Dedifferentiated amniotic fluid mesenchymal stem cell (primary cell): ENCODE results near the gene PLPP4.

Source experiments
- DNase-seq: peaks from one replicate; pipeline ENCODE4 v3.0.0-alpha.2; 2016; ENCODE audit errors: extremely low spot score

Gene PLPP4

GRCh38 chr10:120517196-120517595 lies 60.2 kb downstream of the PLPP4 start:
- DNase-seq, result no peak

GRCh38 chr10:120517881-120518484 lies 61.0 kb downstream of the PLPP4 start:
- no peak for DNase-seq

- no peak for DNase-seq
Measured at GRCh38 chr10:120521880-120522279, 64.9 kb downstream of the PLPP4 start.

GRCh38 chr10:120527691-120528090 lies 70.7 kb downstream of the PLPP4 start:
- DNase-seq, result no peak

GRCh38 chr10:120530699-120531098 lies 73.7 kb downstream of the PLPP4 start:
- no peak for DNase-seq

GRCh38 chr10:120538091-120538490 lies 81.1 kb downstream of the PLPP4 start:
- DNase-seq, result no peak

- no peak for DNase-seq
Measured at GRCh38 chr10:120539076-120539475, 82.0 kb downstream of the PLPP4 start.

- DNase-seq, result no peak
Measured at GRCh38 chr10:120540486-120540885, 83.5 kb downstream of the PLPP4 start.

GRCh38 chr10:120541984-120542383 lies 85.0 kb downstream of the PLPP4 start:
- DNase-seq, result no peak

GRCh38 chr10:120542591-120542990 lies 85.6 kb downstream of the PLPP4 start:
- no peak for DNase-seq

- DNase-seq, result no peak
Measured at GRCh38 chr10:120543291-120543690, 86.3 kb downstream of the PLPP4 start.

GRCh38 chr10:120548210-120548609 lies 91.2 kb downstream of the PLPP4 start:
- no peak for DNase-seq

- DNase-seq, result no peak
Measured at GRCh38 chr10:120552262-120552661, 95.2 kb downstream of the PLPP4 start.

- no peak for DNase-seq
Measured at GRCh38 chr10:120553911-120554310, 96.9 kb downstream of the PLPP4 start.

GRCh38 chr10:120555436-120555835 lies 98.4 kb downstream of the PLPP4 start:
- DNase-seq, result no peak

- DNase-seq, result no peak
Measured at GRCh38 chr10:120555842-120556532, 99.0 kb downstream of the PLPP4 start.

GRCh38 chr10:120557311-120557710 lies 100.3 kb downstream of the PLPP4 start:
- DNase-seq, result no peak

GRCh38 chr10:120559800-120560199 lies 102.8 kb downstream of the PLPP4 start:
- no peak for DNase-seq

GRCh38 chr10:120562956-120563355 lies 105.9 kb downstream of the PLPP4 start:
- no peak for DNase-seq

- DNase-seq, result no peak
Measured at GRCh38 chr10:120570418-120570817, 113.4 kb downstream of the PLPP4 start.

- no peak for DNase-seq
Measured at GRCh38 chr10:120571266-120571665, 114.2 kb downstream of the PLPP4 start.

GRCh38 chr10:120572307-120572706 lies 115.3 kb downstream of the PLPP4 start:
- DNase-seq, result no peak

- DNase-seq, result no peak
Measured at GRCh38 chr10:120573355-120573754, 116.3 kb downstream of the PLPP4 start.

- DNase-seq, result no peak
Measured at GRCh38 chr10:120574981-120575380, 118.0 kb downstream of the PLPP4 start.
